HG03521 (cell line): Measurements from ENCODE around the gene CUEDC2.

Experiments used
- ATAC-seq: cut with Tn5 transposase; IDR thresholded peaks from one replicate; pipeline ENCODE4 v1.9.1; 2021; ENCODE audit warnings: mild to moderate bottlenecking, moderate library complexity; ENCODE audit not compliant: unreplicated experiment

Gene CUEDC2

DNA sequence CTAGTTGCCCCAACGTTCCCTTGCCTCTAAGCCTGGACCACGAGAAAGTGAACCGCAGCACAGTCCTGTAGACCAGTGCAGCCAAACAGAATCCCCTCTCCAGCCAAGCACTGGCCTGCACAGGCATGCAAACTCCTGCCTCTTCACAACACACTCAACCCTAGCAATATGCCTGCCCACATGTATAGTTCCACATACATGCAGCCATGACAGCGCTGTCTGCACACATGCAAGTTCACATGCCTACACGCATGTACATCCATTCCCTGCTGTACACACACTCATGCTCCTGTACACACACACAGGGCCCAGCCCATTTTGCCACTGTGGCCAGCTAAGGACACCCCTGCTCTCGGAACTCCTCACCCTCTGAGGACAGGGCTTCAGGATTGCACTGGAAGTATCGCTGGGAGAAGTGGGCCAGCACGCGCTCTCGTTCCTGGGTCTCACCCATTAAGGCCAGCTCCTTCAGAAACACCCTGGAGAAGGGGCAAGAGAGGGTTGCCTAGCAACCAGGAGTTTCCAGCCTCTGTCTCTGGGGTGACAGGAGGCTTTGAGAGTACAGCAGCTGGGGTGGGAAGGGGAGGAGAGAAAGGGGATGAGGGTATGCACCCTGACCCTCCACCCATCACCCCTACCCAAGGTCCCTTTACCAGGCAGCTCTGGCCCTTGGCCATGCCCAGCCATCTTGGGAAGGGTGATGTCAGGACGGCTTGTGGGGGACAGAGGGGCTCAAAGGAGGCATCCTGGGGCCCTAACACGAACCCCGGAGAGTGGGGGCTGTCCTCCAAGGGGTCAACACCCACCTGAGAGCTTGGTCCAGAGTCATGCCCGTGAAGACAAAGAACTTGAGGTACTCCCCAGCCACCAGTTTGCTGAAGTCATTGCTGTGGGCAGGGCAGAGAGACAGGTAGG lies 20.8 kb downstream of the CUEDC2 start:
- ATAC-seq, result no peak

DNA sequence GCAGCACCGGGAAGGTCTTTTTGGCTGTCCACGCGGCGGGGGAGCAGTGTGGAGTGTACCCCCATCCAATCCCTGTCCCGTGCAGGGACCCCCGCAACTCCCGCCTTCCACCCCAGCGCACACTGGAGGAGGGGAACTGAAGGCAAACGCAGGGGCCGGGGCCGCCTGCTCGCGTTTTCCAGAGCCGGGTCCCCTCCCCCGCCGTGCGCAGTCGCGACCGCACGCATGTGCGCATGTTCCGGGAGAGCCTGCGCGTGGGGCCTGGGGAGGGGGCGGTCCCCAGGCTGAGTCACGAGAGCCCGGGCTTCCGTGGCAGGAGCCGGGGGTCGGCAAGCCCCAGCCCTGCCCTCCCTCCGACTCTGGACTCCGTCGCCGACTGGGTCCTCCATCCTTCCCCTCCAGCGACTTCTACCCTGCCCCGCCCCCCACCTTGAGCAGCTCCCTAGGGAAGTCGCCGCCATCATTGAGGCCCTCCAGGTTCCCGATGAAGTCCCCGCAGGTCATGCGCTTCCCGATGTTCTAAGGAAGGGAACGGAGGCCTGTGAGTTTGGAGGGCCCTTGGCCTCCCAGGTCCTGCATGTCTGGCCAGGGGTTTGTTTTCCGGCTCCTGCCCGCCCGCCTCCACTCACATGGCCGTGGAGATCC lies 21.8 kb downstream of the CUEDC2 start:
- ATAC-seq, result no peak

DNA sequence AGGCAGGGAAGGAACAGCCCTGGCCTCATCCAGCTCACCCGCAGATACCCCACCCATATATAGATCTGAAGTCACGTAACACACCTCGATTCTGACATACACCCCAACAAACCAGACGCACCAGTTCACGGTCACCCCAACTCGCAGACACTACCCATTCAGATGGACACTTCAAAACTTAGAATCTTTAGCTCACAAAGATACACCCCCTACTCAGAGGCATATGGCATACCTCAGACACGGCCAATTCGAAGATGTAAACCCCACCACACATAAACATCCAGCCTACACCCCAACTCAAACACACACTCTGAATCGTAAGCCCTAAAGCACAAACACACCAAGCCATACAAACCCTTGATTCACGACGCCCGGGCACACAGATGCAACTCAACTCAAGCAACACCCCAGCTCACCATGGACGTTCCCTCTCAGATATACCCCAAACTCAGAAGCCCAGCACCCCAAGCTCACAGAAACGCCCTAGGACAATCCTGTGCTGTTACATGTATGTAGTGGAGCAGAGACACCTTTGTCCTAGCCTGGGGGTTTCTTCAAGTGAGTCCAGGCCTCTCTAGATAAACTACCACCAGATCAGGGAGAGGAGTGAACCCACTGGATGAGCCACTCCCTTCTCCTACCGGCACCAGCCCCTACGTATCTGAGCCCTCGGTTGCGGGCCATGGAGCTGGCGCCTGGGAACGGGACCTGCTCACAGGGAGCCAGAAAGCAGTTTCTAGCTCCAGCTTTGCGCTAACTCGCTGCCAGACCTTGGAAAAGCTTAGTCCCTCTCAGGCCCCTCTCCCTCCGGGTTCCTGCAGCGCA lies 22.6 kb downstream of the CUEDC2 start:
- no peak for ATAC-seq

DNA sequence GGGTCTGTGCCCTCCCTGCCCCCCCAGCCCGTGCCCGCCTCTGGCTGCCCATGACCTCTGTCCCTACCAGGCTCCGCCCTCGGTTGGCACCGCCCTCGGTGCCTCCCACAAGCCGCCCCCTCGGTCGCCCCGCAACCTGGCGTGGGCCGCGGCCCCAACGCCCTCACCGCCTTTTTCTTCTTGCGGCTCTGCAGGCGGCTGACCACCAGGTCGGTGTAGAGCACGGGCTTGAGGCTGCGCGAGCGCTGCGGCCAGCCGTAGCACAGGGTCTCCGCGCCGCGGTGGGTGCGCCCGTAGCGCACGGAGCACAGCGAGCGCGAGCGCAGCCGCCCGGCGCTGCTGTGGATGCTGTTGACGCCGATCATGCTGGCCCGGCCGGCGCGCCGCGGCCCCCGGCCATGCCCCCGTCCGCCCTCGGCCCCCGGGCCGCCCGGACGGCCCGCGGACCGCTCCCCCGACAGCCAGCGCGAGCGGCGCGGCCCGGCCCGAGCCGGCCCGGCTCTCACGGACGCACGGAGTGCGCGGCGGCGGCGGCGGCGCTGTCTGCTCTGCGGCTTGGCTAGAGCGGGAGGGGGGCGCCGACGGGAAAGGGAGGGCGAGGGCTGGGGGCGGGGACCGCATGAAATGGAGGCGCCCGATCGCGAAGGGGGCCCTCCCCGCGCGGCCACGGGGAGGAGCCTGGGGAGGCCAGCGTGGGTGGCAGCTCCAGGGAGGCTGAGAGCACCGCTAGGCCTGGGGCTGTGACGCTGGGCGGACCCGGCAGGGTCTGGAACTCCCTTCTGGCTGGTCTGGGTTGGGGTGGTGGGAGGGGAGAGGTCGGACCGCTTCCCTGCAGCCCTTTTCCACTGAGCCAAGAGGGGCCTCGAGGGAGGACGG lies 23.4 kb downstream of the CUEDC2 start:
- no peak for ATAC-seq

DNA sequence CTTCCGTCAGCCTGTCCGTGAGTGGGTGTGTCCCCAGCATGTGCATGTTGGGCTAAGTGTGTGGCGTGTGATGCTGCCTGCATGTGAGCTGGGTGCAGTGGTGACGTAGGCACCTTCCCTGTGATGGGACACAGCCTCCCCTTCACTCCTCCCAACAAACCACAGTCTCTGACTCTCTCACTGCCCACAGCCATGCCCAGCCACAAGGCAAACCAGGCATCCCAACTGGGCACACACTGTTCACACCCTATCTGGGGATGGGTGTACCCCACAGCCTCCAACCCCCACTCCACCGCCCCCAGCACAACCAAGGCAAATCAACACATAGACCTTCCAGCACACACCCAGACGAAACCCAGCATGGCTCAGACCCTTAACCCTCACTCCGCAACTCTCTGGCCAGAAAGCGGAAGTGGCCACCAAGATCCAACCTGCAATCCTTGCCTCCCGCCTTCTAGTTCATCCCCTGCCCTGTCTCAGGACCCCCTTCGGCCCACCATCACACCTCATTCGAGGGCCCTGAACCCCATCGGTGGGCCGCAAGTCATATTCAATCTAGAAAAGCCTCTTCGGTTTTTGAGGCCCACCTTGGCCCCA lies 24.1 kb downstream of the CUEDC2 start:
- ATAC-seq, result no peak

DNA sequence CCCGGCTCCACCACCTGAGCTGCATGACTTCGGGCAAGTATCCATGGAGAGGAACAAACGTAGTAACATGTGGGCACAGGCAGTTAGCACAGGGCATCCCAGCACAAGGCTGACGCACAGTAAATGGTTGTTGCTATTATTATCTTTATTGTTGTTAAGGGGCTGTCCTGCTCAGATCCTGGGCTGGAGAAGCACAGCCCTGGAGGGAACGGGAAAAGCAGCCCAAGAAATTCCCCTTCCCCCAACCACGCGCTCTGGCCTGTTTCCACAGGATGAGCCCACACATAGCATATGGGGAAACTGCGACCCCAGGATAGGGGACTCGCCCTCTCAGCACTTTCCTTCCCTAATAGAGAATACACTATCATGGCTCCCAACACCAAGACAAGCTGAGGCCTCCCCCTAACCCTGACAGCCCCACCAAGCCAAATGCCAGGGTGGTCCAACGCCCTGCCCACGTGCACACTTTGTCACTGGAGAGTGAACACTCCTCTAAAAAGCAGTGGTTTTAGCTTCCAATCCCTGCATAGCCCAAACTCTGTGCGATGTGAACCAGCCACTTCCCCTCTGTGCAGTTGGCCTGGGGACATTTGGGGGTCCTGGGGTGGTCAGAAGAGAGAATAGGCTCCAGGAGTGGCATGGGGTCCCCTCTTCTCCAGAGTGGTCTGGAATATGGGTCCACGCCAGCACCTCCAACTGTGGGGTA lies 24.8 kb downstream of the CUEDC2 start:
- no peak for ATAC-seq

DNA sequence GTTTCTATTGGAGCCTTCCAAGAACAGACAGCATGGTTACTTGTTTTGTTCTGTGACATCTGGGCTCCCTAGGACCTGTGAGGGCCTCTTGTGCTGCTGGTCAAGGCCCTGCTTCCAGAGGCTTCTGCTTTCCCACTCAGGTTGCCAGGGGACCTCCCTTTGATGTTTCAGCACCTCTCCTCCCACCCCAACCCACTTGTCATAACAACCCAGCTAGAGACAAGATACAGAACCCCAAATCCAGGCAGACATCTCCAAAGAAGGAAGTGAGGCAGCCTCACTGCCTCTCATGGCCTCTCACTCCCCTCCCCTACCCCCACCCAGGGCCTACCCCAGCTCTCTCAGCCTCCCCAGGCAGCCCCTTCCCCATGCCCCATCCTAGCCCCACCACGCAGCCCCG lies 25.6 kb downstream of the CUEDC2 start:
- no peak for ATAC-seq

DNA sequence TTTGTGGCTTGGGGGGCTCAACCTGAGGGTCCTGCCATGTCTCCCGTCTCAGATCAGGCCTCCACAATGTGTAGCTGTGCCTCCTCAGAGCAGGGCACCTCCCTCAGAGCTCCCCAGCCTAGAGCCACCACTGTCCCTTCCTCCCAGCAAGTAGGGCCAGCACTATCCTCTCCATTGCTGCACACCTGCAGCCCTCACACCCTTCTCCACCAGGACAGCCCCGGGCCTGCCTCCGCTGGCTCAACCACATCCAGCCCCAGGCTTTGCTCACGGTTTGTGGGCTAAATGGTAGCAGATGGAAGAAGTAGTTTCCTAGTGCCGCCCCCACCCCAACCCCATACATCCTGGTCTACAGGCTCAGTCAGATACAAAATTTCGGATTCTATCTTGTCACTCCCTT lies 26.7 kb downstream of the CUEDC2 start:
- no peak for ATAC-seq

DNA sequence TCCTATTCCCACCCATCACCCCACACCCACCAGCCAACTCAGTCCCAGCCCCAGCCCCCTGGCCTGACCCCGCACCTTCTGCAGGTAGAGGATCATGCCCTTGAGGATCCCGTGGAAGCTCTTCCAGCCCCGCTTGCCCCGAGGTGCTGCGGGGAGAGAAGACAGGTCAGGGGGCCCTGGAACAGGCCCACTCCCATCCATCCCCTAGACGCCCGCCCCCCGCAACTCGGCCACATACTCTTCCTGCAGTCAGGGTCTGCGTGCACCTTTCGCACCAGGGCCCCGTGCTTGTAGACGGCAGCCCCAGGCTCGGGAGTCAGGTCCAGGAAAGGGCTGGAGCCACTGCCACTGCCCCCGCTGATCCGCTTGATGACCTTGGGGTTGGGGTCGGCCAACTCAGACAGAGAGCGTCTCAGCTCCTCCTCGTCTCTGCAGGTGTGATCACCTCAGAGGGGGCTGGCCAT lies 27.2 kb downstream of the CUEDC2 start:
- ATAC-seq, result no peak

DNA sequence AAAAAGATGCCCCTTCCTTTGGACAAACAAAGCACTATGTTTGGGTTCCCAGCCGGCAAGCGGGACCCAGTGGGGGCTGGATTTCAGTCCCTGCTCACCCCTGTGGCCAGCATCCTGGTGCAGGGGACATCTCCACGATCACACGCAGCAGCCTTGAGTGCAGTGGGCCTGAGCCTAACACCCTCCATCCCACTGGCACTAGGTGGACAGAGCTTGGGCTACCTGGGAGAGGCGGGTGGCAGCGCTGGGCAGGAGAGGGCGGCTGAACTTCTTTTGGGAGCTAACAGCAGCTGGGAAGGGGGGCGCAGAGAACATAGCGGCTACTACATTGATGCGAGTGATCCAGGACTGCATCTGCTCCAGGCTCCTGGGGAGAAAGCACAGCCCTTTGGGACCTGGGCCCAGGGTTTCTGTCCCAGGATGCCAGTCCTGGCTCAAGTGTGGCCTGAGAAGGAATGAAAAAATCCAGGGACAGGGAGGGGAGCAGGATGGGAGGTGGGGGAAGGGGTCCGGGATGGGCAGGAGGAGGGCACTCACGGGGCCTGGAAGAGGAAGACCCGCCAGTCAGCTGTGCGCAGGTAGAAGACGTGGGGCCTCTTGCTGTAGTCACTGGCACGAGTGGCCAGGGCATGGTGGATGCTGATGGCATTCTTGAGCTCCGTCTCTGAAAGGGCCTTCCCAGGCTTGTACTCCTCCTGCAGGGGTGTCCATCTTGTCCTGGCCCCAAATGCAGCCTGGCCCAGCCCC lies 27.8 kb downstream of the CUEDC2 start:
- no peak for ATAC-seq

DNA sequence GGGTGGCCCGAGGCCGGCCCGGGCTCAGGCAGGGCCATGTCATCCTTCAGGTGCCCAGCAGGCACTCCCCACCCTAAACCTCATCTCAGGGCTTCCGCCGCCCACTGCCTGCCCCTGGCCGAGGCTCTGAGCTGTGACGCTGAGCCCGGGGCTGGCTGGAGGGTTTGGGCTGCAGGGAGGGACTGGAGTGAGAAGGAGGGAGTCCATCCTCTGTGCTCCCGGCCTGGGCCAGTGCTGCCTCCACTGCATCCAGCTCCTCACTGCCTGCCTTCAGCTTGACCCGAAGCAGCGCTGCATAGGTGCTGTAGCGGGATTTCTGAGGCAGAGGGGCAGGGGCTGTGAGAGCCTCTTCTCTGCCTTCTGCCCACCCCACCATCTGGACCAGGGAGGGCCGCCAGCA lies 29.3 kb downstream of the CUEDC2 start:
- no peak for ATAC-seq

DNA sequence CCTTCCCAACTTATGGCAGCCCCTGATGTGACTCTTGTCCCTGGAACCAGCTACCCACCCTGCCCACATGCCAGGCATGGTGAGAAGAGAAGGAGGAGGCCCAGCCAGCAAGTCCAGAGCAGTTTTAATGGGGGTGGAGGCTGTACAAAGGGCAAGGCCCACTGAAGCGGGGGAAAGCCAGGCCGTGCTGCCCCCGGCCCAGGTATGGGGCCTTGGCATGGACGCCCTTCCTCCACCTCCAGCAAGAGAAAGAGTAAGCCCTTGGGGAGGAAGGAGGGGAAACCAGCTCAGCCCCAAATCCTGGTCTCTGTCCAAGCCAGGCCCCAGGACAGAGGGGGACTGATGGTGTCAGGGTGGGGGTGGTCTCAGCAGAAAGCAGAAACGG lies 29.9 kb downstream of the CUEDC2 start:
- no peak for ATAC-seq

DNA sequence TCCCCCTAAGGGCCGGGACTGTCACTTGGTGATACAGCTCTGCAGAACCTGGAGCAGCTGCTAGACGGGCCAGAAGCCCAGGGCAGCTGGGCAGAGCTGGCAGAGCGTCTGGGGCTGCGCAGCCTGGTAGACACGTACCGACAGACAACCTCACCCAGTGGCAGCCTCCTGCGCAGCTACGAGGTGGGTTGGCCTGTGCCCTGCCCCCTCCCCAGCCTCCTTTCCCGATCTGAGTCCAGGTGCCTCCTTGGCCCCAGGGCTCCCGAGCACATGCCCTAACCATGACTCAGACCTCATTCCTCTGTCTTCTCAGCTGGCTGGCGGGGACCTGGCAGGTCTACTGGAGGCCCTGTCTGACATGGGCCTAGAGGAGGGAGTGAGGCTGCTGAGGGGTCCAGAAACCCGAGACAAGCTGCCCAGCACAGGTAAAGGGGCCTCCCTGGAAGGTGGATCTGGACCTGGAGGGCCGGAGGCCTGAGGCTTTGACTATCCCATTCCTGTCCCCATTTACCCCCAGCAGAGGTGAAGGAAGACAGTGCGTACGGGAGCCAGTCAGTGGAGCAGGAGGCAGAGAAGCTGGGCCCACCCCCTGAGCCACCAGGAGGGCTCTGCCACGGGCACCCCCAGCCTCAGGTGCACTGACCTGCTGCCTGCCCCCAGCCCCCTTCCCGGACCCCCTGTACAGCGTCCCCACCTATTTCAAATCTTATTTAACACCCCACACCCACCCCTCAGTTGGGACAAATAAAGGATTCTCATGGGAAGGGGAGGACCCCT lies 30.5 kb downstream of the CUEDC2 start:
- ATAC-seq, result no peak

DNA sequence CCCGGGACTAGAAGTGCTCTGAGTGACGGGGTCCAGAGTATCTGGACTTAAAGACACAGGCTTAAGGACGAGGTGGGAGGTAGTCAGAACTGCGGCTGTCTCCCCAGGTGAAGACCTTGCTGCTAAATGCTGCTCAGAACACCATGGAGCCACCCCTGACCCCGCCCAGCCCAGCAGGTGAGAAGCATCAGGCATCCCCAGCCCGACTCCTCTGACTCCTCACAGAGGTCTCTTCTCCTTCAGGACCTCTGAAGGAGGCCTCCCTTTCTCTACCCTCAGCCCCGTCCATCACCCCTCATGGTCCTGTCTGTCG lies 31.1 kb downstream of the CUEDC2 start:
- no peak for ATAC-seq

DNA sequence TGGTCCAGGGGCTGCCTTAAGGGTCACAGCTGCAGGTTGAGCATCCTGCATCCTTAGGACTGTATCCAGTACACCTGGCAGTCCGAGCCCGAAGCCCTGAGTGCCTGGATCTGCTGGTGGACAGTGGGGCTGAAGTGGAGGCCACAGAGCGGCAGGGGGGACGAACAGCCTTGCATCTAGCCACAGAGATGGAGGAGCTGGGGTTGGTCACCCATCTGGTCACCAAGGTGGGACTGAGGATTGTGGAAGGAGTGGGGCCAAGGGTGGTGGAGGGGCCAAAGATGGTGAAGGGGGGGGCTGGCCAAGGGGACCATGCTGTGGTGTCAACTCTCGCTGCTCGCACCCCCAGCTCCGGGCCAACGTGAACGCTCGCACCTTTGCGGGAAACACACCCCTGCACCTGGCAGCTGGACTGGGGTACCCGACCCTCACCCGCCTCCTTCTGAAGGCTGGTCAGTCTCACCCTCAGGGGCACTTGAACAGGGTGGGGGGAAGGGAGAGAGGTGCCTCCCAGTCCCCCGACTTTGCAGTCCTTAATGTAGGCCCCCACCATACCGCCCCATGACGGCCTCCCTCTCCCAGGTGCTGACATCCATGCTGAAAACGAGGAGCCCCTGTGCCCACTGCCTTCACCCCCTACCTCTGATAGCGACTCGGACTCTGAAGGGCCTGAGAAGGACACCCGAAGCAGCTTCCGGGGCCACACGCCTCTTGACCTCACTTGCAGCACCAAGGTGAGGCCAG lies 31.6 kb downstream of the CUEDC2 start:
- ATAC-seq, result no peak

DNA sequence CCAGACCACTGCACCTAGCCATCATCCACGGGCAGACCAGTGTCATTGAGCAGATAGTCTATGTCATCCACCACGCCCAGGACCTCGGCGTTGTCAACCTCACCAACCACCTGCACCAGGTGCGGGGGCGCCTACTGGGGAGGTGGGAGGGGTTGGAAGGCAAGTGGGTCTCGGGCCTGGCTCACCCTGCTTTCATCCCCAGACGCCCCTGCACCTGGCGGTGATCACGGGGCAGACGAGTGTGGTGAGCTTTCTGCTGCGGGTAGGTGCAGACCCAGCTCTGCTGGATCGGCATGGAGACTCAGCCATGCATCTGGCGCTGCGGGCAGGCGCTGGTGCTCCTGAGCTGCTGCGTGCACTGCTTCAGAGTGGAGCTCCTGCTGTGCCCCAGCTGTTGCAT lies 32.3 kb downstream of the CUEDC2 start:
- ATAC-seq, result no peak

DNA sequence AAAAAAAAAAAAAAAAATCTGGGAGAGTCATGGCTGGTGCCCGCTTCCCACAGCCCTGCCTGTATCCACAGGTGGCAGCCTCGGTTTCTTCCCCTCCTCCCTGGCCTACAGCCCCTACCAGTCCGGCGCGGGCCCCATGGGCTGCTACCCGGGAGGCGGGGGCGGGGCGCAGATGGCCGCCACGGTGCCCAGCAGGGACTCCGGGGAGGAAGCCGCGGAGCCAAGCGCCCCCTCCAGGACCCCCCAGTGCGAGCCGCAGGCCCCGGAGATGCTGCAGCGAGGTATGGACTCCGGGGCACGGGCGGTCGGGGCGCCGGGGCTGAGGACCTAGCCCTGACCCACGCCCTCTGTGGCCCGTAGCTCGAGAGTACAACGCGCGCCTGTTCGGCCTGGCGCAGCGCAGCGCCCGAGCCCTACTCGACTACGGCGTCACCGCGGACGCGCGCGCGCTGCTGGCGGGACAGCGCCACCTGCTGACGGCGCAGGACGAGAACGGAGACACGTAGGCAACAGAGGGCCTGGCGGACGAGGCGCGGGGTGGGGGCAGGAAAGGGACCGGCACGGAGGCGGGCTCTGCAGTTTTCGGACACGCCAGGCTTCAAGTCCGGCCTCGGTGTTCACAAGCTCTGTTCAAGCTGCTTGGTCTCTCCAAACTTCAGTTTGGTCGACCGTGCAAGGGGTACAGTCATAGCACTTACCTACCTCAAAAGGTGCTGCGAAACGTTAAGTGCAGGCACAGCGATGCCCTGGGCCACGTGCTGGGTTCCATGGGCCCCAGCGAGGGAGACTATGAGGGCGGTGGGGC lies 33.0 kb downstream of the CUEDC2 start:
- ATAC-seq, result peak; percentile 36
